ENCODE measurements around the gene TXNDC2.

Gene TXNDC2

GRCh38 chr18:9931678-9932077, 45.9 kb downstream of the TXNDC2 start:
- Histone ChIP-seq H3K9ac (ENCODE audit: low read length in 2 of 2) (no peak overlapping the region), H3K4me3 (ENCODE audit: low read length in 2 of 2) (no peak overlapping the region), H3K27ac (ENCODE audit: low read length) (no peak overlapping the region), H3K36me3 (ENCODE audit: control insufficient read depth in 2 of 2, insufficient read depth in 2 of 2, low read length in 2 of 2) (peaks cover 2 to 13% of the 10 kb centered on the region in 2 donors), H3K27me3 (ENCODE audit: control insufficient read depth in 1 of 2, insufficient read depth in 2 of 2, low read length in 2 of 2) (no peaks in the 10 kb centered on the region), H3K9me3 (ENCODE audit: control insufficient read depth in 2 of 2, low read length in 2 of 2) (no peaks in the 10 kb centered on the region), H3K4me1 (ENCODE audit: control insufficient read depth, insufficient read depth, low read length) (peaks cover 5% of the 10 kb centered on the region)

GRCh38 chr18:9933865-9934264, 48.1 kb downstream of the TXNDC2 start:
- Histone ChIP-seq H3K4me3 (ENCODE audit: low read length in 2 of 2) (no peak overlapping the region), H3K9me3 (ENCODE audit: control insufficient read depth in 2 of 2, low read length in 2 of 2) (no peaks in the 10 kb centered on the region), H3K9ac (ENCODE audit: low read length in 2 of 2) (no peak overlapping the region), H3K27ac (ENCODE audit: low read length) (no peak overlapping the region), H3K27me3 (ENCODE audit: control insufficient read depth in 1 of 2, insufficient read depth in 2 of 2, low read length in 2 of 2) (no peaks in the 10 kb centered on the region), H3K36me3 (ENCODE audit: control insufficient read depth in 2 of 2, insufficient read depth in 2 of 2, low read length in 2 of 2) (peaks cover 6 to 19% of the 10 kb centered on the region in 2 donors), H3K4me1 (ENCODE audit: control insufficient read depth, insufficient read depth, low read length) (peaks cover 5% of the 10 kb centered on the region)

DNA sequence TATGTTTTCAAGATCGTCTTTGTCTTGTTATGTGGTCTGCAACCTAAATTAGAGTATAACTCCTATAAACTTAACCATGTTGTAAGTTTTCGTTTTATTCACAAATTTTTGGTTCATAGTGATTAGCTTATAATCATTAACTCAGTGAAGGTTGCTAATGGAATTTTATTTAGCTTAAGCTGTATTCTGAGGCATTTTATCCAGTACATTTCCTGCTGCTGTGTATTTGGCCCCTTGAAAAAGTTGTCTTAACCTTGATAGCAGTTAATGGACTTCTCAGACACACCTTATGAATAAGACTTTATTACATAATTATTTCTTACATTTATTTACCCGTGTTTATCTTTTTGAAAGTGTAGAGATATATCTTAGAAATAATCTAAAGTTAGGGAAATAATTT, 48.5 kb downstream of the TXNDC2 start:
- H3K9ac ChIP-seq (ENCODE audit: low read length in 2 of 2), result no peak overlapping the region
- no peaks in the 10 kb centered on the region for H3K9me3 ChIP-seq (ENCODE audit: control insufficient read depth in 2 of 2, low read length in 2 of 2)
- H3K4me1 ChIP-seq (ENCODE audit: control insufficient read depth, insufficient read depth, low read length), result peaks cover 5% of the 10 kb centered on the region
- no peak overlapping the region for H3K4me3 ChIP-seq (ENCODE audit: low read length in 2 of 2)
- peaks cover 6 to 19% of the 10 kb centered on the region in 2 donors for H3K36me3 ChIP-seq (ENCODE audit: control insufficient read depth in 2 of 2, insufficient read depth in 2 of 2, low read length in 2 of 2)
- H3K27ac ChIP-seq (ENCODE audit: low read length), result no peak overlapping the region
- H3K27me3 ChIP-seq (ENCODE audit: control insufficient read depth in 1 of 2, insufficient read depth in 2 of 2, low read length in 2 of 2), result no peaks in the 10 kb centered on the region

All from stomach smooth muscle (tissue), 2 donors.